Stimulated activated CD4-positive, alpha-beta T cell treated with anti-CD3 and anti-CD28 coated beads, Interleukin-2, amount 100 ng/mL, for 4 hours (primary cell): ENCODE data around the gene HMSD.

Experiments
- DNase-seq: peaks from one replicate; pipeline ENCODE4 v3.0.0-alpha.2; 2020; ENCODE audit warnings: low read depth

Gene HMSD

GRCh38 chr18:63956755-63957154 lies 7.7 kb downstream of the HMSD start:
- no peak for DNase-seq

- no peak for DNase-seq
Observed at GRCh38 chr18:63960891-63961290, 11.8 kb downstream of the HMSD start.

DNA sequence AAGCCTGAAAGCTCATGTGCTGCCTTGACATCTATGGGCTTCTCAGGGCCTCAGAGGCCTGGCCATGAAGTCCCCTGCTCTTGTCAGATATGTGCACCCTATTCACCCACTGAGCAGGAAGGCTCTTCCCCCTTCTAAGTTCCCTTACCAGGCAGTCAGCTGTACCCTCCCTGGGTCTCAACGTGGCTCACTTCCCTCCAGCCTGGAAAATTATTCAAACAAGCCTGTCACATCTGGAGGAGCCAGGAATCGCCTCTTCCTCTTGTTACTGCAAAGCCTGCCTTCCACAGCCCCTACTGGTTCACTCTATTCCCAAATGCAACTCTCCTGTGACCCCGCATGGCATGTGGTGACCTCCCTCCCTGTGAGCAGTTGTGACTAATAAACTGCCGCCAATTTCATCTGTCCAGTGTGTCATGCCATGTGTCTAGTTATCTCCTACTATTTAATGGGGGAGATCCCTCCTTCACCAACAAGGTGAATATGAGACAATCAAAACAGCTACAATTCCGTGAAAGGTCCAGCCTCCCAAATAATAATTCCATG lies 12.4 kb downstream of the HMSD start:
- DNase-seq: no peak

GRCh38 chr18:63962137-63962536 lies 13.0 kb downstream of the HMSD start:
- DNase-seq: no peak

GRCh38 chr18:63963615-63964256 lies 14.6 kb downstream of the HMSD start:
- peak; percentile 33 for DNase-seq

- no peak for DNase-seq
Observed at GRCh38 chr18:63964908-63965307, 15.8 kb downstream of the HMSD start.

GRCh38 chr18:63965716-63966330 lies 16.7 kb downstream of the HMSD start:
- DNase-seq: no peak

DNA sequence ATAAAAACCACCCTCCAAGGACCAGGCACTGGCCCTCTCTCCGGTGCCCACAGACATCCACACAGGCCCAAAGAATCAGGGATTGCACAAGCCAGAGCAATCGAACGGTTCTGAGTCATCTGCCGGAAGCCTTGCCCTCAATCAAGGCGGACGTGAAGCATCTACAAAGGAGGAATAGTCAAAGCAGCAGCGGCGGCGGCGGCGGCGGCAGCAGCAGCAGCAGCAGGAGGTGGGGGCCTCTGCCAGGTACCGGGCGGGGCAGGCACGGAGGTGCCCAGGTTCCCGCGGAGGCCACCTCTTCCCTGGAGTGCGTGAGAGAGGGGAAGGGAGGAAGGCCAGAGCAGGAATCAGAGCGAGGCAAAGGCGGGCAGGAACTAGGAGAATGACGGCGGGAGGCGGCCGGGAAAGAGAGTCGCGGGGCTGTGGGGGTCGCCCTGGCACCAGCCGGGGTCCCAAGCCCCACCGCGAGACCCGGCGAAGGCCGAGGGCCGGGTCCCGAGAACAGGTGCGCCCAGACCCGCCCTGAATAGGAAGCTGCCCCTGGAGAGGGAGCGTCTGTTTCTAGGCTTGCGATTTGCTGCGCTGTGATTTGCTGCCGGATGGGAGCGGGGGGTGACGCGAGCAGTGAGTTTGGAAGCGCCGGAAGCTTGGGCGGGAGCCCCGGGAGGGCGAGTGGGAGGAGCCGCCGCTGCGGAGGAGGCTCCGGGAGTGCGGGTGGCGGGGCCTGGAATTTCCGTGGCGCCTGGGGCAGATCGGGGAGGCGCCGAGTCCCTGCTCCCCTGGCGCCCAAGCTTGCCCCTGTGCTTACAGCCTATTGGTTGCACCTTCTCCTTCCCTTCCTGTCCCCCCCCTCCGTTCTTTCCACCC lies 21.1 kb downstream of the HMSD start, which contains the start of gene SERPINB8:
Gene SERPINB8, plus strand, starts transcription at position 140 of the 867 bp plus-strand sequence. CDS start 8,228 bp downstream, outside the sequence.
- DNase-seq: peak; percentile 75

GRCh38 chr18:63970809-63971205 lies 21.7 kb downstream of the HMSD start:
- no peak for DNase-seq

DNA sequence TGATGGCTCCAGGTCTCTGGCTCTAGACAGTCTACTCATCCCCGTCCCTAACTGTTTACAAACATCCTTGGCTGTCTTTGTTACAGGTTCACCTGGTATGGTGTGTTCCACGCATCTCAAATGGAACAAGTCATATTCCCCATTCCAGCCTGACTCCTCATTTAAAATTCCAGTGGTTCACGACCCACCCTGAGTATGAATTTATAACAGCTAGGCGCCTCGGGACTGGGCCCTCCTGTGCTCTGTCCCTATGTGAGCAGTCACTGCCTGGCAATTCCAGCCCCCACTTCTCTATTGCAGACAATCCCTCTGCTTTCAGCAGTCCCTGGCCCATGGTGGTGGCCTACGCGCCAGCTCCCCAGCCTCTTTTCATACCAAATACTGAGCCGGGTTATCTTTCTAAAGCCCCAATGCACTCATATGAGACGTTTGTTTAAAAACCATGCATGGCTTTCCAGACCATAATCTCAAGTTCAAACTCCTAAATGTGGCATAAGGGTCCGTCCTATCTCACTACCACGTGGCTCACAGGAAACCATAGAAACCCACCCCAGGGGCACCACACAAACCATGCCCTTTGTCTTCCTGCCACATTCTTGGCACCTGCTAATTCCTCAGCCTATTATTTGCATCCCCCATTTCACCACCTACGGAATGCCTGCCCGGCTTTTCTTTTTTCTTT lies 22.4 kb downstream of the HMSD start:
- no peak for DNase-seq

DNA sequence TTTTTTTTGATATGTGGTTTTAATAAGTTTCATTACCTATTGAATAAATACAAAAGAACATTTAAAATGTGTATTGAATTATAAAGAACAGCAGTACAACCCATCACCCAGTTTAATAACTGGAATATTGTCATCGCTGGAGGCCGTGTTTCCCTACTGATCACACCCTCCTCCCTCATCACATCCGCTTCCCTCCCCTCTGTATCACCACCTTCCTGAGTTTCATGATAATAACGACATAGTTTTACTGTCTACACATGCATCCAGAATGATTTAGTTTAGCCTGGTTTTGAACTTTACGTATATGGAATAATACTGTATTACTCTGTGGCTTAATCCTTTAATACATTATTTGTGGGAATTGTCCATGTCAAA lies 22.9 kb downstream of the HMSD start:
- no peak for DNase-seq

GRCh38 chr18:63974991-63975390 lies 25.9 kb downstream of the HMSD start:
- no peak for DNase-seq

GRCh38 chr18:63975628-63976027 lies 26.5 kb downstream of the HMSD start:
- DNase-seq: no peak

GRCh38 chr18:63977040-63977439 lies 27.9 kb downstream of the HMSD start:
- DNase-seq: no peak

DNA sequence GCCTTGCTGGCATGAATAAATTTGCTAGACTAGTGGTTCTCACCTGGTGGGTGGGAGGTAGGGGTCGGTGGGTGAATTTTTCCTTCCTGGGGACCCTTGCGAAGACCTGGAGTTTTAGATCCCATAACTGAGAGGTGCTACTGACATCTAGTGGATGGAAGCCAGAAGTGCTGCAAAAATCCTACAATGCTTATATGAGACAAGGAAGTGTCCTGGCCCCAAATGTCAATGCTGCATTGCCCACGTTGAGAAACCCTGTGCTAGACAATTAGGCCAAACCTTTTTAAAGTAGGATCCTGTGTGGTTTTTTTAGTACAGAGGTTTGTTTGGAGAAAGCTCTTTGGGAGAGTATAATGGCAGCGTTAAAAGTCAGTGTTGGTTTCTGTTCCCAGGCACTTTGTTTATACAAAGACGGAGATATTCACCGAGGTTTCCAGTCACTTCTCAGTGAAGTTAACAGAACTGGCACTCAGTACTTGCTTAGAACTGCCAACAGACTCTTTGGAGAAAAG lies 30.4 kb downstream of the HMSD start:
- no peak for DNase-seq

DNA sequence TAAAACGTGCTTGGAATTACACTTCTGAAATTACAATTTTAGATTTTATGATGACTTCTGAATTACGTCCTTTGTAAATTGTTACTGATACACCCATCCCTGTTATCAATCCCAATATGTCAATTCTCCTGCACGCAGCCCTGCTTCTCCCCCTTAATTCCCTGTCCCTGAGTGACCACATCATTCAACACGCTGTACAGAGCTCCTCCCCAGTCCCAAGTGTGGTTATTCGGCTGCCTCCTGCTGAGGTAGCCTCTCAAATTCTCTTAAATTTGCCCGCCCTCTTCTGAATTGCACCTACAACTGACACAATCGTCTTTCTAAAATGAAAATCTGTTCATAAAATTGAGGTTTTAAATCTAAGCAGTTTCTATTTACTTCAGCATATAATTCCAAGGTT lies 30.9 kb downstream of the HMSD start:
- DNase-seq: no peak

- DNase-seq: no peak
Observed at GRCh38 chr18:63980896-63981460, 31.9 kb downstream of the HMSD start.

GRCh38 chr18:63981719-63982118 lies 32.6 kb downstream of the HMSD start:
- DNase-seq: no peak

DNA sequence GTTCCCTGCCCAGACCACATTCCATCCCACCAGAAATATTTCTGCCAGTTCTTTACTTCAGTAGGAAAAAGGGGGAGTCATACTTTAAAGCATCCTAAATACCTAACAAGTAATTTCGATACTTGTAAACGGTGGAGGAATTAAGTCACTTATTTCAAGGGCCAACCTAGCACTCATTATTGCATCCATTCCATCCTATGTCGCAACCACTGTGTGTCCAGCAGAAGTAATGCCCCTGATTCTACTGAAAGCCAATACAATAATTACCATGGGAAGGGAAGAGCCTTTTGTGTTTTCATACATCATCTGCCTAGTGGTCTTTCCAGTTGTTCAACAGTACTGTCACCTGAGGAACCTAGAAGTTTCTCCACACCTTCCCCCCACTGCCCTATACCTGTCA lies 33.3 kb downstream of the HMSD start:
- no peak for DNase-seq

- no peak for DNase-seq
Observed at GRCh38 chr18:63986885-63987284, 37.8 kb downstream of the HMSD start.

GRCh38 chr18:63987743-63988142 lies 38.6 kb downstream of the HMSD start:
- DNase-seq: no peak

DNA sequence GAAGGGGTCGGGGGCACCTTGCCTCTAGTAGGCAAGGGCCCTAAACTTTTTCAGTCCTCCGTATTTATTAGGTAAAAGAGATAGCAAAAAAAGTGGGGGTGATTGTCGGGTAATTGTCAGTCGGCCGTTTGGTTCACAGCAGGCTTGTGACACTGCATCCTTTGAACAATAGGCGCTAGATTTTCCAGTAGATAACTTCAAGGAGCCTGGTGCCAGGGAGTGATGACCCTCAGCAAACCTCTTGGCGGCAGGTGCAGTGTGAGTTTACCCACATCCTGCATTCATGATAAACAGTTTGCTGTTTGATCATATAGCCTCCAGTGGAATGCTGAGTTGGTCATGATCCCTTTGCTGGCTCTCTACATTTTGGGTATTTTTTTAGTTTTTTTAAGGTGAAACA lies 43.6 kb downstream of the HMSD start:
- DNase-seq: no peak
